ENCODE data around the gene ARHGAP42.

The ARHGAP42 gene

GRCh38 chr11:100667449-100667848 is 19.6 kb upstream of the ARHGAP42 start:
- Histone ChIP-seq H3K27ac (ENCODE audit: low read depth, low read length) (no peak overlapping the region), H3K4me3 (ENCODE audit: low read length) (no peak overlapping the region), H3K36me3 (ENCODE audit: control insufficient read depth, low read length) (no peaks in the 10 kb centered on the region), H3K9me3 (ENCODE audit: control insufficient read depth, insufficient read depth, low read length) (no peaks in the 10 kb centered on the region), H3F3A (ENCODE audit: control insufficient read depth, insufficient read depth) (no peaks in the 10 kb centered on the region), H3K4me1 (ENCODE audit: control insufficient read depth, low read length) (no peaks in the 10 kb centered on the region), H4K20me1 (ENCODE audit: control insufficient read depth, insufficient read depth, low read depth, low read length) (no peaks in the 10 kb centered on the region), H3K4me2 (ENCODE audit: low read length) (no peak overlapping the region), H3K79me2 (ENCODE audit: control insufficient read depth, low read length) (no peaks in the 10 kb centered on the region), H3K9me2 (replicated peaks; ENCODE audit: control insufficient read depth, low read length) (no peaks in the 10 kb centered on the region), H3K27me3 (ENCODE audit: control insufficient read depth, low read length) (no peaks in the 10 kb centered on the region)
- TF ChIP-seq, protein P1, sequence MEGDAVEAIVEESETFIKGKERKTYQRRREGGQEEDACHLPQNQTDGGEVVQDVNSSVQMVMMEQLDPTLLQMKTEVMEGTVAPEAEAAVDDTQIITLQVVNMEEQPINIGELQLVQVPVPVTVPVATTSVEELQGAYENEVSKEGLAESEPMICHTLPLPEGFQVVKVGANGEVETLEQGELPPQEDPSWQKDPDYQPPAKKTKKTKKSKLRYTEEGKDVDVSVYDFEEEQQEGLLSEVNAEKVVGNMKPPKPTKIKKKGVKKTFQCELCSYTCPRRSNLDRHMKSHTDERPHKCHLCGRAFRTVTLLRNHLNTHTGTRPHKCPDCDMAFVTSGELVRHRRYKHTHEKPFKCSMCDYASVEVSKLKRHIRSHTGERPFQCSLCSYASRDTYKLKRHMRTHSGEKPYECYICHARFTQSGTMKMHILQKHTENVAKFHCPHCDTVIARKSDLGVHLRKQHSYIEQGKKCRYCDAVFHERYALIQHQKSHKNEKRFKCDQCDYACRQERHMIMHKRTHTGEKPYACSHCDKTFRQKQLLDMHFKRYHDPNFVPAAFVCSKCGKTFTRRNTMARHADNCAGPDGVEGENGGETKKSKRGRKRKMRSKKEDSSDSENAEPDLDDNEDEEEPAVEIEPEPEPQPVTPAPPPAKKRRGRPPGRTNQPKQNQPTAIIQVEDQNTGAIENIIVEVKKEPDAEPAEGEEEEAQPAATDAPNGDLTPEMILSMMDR (IDR thresholded peaks at IDR 0.05; ENCODE audit: low read depth, low read length, poor library complexity, severe bottlenecking): no peak
- TF ChIP-seq EZH2phosphoT487 (IDR thresholded peaks at IDR 0.05; ENCODE audit: borderline replicate concordance, low read length): no peak

DNA sequence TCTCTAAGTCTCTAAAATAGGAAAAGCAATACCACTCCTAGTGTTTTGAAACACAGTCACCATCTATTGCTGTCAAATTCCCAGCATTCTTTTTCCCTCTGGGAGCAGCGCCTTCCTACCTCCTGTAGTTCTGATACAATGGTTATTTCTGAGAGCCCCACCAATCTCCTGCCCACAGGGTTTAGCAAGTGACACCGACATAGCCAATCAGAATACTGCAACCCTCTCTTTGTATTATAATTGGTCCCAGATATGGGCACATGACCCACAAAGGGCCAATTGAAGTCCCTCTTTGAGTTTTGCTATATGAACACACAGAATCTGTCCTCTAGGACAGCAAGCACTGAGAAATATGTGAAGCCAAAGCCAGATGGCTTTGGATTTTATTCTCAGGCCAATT is 16.9 kb upstream of the ARHGAP42 start:
- TF ChIP-seq, protein P1 (IDR thresholded peaks at IDR 0.05; ENCODE audit: low read depth, low read length, poor library complexity, severe bottlenecking): no peak
- TF ChIP-seq EZH2phosphoT487 (IDR thresholded peaks at IDR 0.05; ENCODE audit: borderline replicate concordance, low read length): no peak
- no peaks in the 10 kb centered on the region for H3K4me1 ChIP-seq (ENCODE audit: control insufficient read depth, low read length)
- H3K9me3 ChIP-seq (ENCODE audit: control insufficient read depth, insufficient read depth, low read length): no peaks in the 10 kb centered on the region
- no peak overlapping the region for H3K27ac ChIP-seq (ENCODE audit: low read depth, low read length)
- H3K9me2 ChIP-seq (replicated peaks; ENCODE audit: control insufficient read depth, low read length): no peaks in the 10 kb centered on the region
- no peaks in the 10 kb centered on the region for H3F3A ChIP-seq (ENCODE audit: control insufficient read depth, insufficient read depth)
- H3K4me3 ChIP-seq (ENCODE audit: low read length): no peak overlapping the region
- H3K79me2 ChIP-seq (ENCODE audit: control insufficient read depth, low read length): no peaks in the 10 kb centered on the region
- H3K36me3 ChIP-seq (ENCODE audit: control insufficient read depth, low read length): no peaks in the 10 kb centered on the region
- no peaks in the 10 kb centered on the region for H4K20me1 ChIP-seq (ENCODE audit: control insufficient read depth, insufficient read depth, low read depth, low read length)
- no peaks in the 10 kb centered on the region for H3K27me3 ChIP-seq (ENCODE audit: control insufficient read depth, low read length)
- no peak overlapping the region for H3K4me2 ChIP-seq (ENCODE audit: low read length)

- TF ChIP-seq EZH2phosphoT487 (IDR thresholded peaks at IDR 0.05; ENCODE audit: borderline replicate concordance, low read length): no peak
- TF ChIP-seq, protein P1 (IDR thresholded peaks at IDR 0.05; ENCODE audit: low read depth, low read length, poor library complexity, severe bottlenecking): no peak
Observed at GRCh38 chr11:100671471-100671870, 15.6 kb upstream of the ARHGAP42 start.

More at GRCh38 chr11:100671471-100671870, 15.6 kb upstream of the ARHGAP42 start:
- Histone ChIP-seq H3K27ac (ENCODE audit: low read depth, low read length) (no peak overlapping the region), H3K79me2 (ENCODE audit: control insufficient read depth, low read length) (no peaks in the 10 kb centered on the region), H3F3A (ENCODE audit: control insufficient read depth, insufficient read depth) (no peaks in the 10 kb centered on the region), H3K4me2 (ENCODE audit: low read length) (no peak overlapping the region), H3K4me3 (ENCODE audit: low read length) (no peak overlapping the region), H3K9me2 (replicated peaks; ENCODE audit: control insufficient read depth, low read length) (no peaks in the 10 kb centered on the region), H3K4me1 (ENCODE audit: control insufficient read depth, low read length) (no peaks in the 10 kb centered on the region), H4K20me1 (ENCODE audit: control insufficient read depth, insufficient read depth, low read depth, low read length) (no peaks in the 10 kb centered on the region), H3K27me3 (ENCODE audit: control insufficient read depth, low read length) (no peaks in the 10 kb centered on the region), H3K36me3 (ENCODE audit: control insufficient read depth, low read length) (no peaks in the 10 kb centered on the region), H3K9me3 (ENCODE audit: control insufficient read depth, insufficient read depth, low read length) (no peaks in the 10 kb centered on the region)
